Posterior vena cava (tissue), 2 donors: ENCODE measurements around the gene ARHGEF37. TPM values are rescaled to one million over a fixed set of nuclear protein-coding genes. Genes with fewer than 3 reads are reported as not detected.
"Not testable (repeated sequence)": the region's sequence is repeated elsewhere in the genome, so short reads cannot be mapped to it uniquely, and the experiment has no call there.

Source experiments
- DNase-seq: peaks from one replicate; pipeline ENCODE4 v3.0.0-alpha.2; 2020; ENCODE audit warnings: low spot score
- intact Hi-C, 2 donors: fragments of 100-400 bp; cut with DNase I; formaldehyde crosslinking; loops; one replicate each; pipeline versions ENCODE4 v1.14.1 to v1.14.2; 2022 to 2023
- total RNA-seq, 2 donors: library from RNA; stranded (reverse); fragmentation: NEBNext Ultra II Directional; extraction: Animal tissue kit (Norgen Biotek cat#: 25700); gene quantifications; one replicate each; pipeline ENCODE4 v1.2.1, GENCODE V29; 2021
- donor health status: DM: yes; HTN: yes; CAD: no.
- donor health status: DM: yes; HTN: yes; CAD: no.

The ARHGEF37 gene
- total RNA-seq, 2 donors from 2014 or later, result 10.7 to 11.0 TPM

DNA sequence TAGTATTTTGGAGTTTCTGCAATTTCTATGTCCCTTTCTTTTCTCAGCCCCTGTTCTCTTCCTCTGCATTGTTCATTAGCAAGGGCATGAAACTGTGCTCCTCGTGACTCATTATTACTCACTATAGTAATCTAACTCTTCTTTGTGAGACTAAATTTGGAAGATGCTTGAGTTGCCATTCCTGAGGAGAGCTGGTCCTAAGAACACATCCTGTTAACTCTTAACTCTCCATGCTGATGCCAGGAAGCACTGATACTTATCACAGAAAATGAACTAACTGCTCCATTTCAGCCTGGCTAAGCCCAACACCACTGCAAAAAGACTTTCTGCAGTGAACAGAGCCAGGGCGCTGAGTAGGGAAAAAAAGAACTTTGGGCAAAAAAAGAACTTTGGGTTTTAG is 19.4 kb upstream of the ARHGEF37 start:
- no peak for DNase-seq
- intact Hi-C loops, result no loop called here

DNA sequence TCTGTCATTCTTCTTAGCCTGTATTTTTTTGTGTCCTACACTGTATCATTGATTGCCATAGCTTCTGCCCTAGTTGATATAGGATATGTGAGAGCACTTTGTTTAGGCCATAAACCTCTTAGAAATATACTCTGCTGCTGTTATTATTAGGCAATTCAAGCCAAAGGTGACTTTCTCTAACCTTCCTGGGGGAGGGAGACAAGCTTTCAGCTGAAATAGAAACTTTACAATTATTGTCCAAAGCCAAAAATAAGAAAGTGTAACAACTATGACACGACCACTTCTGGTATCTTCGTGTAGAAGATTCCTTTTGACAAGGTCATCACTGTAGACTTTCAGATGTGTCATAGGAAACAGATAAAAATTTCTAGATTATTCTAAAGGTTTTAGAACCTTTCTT is 17.8 kb upstream of the ARHGEF37 start:
- intact Hi-C loops, result no loop called here

GRCh38 chr5:149564542-149565140 is 16.7 kb upstream of the ARHGEF37 start:
- intact Hi-C loops, result loop anchor here in 1 of 2 donors (2.0 to 5.0 kb wide), 2 partner anchors 122 to 197 kb away; no protein-coding TSS in a partner anchor
- not testable (repeated sequence) for DNase-seq

More for the DNA sequence above, 17.8 kb upstream of the ARHGEF37 start:
- DNase-seq, result no peak

DNA sequence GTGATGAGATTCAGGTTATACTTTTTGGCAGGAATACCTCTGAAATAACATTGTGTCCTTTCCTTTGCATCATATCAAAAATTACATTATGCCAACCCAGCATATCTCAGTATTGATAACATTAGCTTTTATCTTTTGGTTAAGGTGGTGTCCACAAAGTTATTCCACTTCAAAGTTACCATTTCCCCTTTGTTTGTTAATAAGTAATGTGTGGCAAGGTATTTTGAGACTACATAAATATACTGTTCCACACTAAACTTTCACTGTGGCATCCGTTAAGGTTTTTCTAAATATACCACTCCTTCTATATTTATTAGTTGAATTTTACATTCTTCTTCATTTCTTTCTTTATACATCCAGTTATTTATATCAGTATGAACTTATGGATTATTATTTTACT is 14.1 kb upstream of the ARHGEF37 start:
- intact Hi-C loops, result loop anchor here in 1 of 2 donors (5.0 kb wide), 1 partner anchor 200 kb away; no protein-coding TSS in a partner anchor
- no peak for DNase-seq

DNA sequence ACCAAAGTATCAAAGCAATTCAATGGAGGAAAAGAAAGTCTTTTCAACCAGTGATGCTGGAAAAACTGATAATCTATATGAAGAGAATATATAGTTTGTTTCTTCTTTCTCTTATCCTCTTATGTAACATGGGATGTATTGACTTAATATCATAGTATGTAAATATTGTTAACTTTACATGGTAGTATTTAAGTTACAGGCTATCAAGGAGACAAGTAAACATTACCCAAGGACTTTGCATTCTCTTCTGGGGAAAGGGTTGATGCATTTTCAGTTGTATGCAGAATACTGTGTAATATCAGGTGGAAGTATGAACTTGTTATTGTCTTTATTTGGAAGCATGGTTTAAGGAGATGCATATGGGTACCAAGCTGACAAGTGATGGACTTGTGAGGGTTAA is 9.1 kb upstream of the ARHGEF37 start:
- intact Hi-C loops, result no loop called here
- no peak for DNase-seq

- no peak for DNase-seq
- intact Hi-C loops, result no loop called here
Observed at GRCh38 chr5:149572576-149573231, 8.6 kb upstream of the ARHGEF37 start.

DNA sequence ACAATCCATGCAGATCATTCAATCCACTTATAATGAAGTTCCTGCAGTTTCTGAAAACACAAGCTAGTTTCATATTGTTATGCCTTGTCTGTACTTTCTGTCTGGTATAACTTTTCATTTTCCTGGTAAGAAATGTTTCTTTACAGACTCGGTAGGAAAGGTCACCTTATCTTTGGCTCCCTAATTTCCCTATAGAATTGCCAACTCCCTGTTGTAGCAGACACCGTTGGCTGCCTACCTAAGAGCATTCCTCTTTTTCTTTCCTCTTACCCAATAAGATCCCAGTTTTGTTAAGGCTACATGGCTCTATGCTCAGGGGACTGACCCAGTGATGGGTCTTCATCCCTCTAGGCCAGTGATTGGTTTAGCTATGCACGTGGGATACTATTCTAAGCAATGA is 6.2 kb upstream of the ARHGEF37 start:
- DNase-seq, result no peak

DNA sequence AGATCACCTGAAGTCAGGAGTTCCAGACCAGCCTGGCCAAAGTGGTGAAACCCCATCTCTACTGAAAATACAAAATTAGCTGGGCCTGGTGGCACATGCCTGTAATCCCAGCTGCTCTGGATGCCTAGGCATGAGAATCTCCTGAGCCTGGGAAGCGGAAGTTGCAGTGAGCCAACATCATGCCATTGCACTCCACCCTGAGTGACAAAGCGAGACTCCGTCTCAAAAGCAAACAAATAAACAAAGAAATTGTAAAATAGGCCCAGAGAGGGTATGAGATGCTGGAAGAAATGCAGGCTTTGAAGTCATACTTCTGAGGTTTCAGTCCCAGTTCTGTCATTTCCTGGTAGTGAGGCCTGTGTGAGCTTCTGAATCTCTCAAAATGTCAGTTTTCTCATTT is 5.3 kb upstream of the ARHGEF37 start:
- DNase-seq, result no peak
- intact Hi-C loops, result no loop called here

More for the DNA sequence above, 6.2 kb upstream of the ARHGEF37 start:
- intact Hi-C loops, result no loop called here

DNA sequence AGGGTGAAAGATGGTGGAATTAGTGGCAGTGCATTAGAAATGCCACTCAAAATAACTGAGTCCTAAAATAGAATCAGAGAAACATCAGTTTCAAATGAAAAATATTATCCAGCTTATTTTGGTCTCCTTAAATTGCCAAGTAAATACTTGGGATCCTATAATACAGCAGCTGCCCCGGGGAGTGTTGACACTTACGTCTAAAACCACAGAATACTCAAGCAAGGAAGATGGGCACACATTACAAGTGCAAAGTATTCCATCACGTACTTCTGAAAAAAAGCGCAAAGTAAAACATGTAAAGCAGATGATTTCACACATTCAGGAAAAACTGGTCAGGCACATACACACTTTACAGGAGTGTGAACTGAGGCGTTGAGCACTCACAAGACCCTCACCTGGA is 2.4 kb upstream of the ARHGEF37 start:
- intact Hi-C loops, result no loop called here
- DNase-seq, result no peak

- intact Hi-C loops, result no loop called here
Observed at GRCh38 chr5:149580808-149581191, 498 bp upstream of the ARHGEF37 start.

GRCh38 chr5:149581931-149582768 is 852 bp downstream of the ARHGEF37 start:
- intact Hi-C loops, result no loop called here
- no peak for DNase-seq

More at GRCh38 chr5:149580808-149581191, 498 bp upstream of the ARHGEF37 start:
- no peak for DNase-seq

GRCh38 chr5:149583394-149583793 is 2.1 kb downstream of the ARHGEF37 start:
- intact Hi-C loops, result no loop called here

DNA sequence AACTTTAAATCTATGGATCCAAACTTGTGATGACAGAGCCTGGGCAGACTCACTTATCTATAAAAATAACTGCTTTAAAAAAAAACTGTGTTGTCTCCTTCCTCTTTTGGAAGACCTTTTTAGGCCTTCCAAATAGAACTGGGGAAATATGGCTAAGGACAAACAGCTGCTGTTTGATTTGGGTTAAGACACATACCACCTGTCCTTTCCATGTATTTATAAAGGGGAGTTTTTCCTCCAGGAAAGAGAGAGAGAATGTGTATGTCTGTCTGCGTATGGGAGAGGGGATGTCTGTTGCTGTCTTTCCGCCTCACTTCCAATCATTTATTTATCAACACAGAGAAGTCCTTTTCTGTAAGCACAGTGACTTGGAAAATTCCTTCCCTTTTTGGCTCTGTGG is 2.8 kb downstream of the ARHGEF37 start:
- intact Hi-C loops, result no loop called here
- DNase-seq, result no peak

More at GRCh38 chr5:149583394-149583793, 2.1 kb downstream of the ARHGEF37 start:
- DNase-seq, result no peak

GRCh38 chr5:149585910-149586309 is 4.6 kb downstream of the ARHGEF37 start:
- intact Hi-C loops, result no loop called here
- DNase-seq, result no peak

- DNase-seq, result no peak
Observed at GRCh38 chr5:149586708-149587318, 5.5 kb downstream of the ARHGEF37 start.

DNA sequence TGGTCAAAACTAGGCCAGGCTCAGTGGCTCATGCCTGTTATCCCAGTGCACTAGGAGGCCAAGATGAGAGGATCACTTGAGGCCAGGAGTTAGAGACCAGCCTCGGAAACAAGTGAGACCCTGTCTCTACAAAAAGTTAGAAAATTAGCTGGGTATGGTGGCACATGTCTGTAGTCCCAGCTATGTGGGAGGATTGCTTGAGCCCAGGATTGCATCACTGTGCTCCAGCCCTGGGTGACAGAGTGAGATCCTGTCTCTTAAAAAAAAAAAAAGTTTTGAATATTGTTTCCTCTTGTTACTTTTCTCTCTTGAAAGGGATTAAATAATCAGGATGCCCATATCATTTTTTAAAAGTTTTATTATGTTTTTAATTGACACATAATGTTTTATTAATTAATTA is 7.6 kb downstream of the ARHGEF37 start:
- intact Hi-C loops, result no loop called here
- no peak for DNase-seq

More at GRCh38 chr5:149586708-149587318, 5.5 kb downstream of the ARHGEF37 start:
- intact Hi-C loops, result no loop called here

DNA sequence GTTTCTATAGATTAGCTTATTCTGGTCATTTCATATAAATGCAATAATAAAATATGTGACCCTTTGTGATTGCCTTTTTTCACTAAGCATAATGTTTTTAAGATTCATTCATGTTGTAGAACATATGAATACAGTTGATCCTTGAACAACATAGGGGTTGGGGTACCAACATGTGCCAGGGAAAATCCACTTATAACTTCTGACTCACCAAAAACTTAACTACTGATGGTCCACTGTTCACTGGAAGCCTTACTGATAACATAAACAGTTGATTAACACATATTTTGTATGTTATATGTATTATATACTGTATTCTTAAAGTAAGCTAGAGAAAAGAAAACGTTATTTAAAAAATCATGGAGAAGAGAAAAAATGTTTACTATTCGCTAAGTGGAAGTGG is 12.1 kb downstream of the ARHGEF37 start:
- no peak for DNase-seq
- intact Hi-C loops, result no loop called here

GRCh38 chr5:149594206-149594895 is 13.1 kb downstream of the ARHGEF37 start:
- intact Hi-C loops, result no loop called here
- DNase-seq, result no peak

DNA sequence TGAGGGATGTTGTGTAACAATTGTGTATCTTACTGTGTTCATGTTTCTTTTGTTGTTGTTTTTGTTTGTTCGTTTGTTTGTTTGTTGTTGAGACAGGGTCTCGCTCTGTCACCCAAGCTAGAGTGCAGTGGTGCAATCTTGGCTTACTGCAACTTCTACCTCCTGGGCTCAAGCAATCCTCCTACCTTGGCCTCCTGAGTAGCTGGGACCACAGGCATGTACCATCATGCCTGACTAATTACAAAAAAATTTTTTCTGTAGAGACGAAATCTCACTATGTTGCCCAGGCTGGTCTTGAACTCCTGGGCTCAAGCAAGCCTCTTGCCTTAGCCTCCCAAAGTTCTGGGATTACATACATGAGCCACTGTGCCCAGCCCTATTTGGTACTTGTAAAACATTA is 13.8 kb downstream of the ARHGEF37 start:
- DNase-seq, intact Hi-C loops: not testable (repeated sequence)
